Mammary epithelial cell (primary cell): ENCODE data around the gene WSCD1.

Experiments used
- CTCF ChIP-seq, 2 donors: IDR thresholded peaks in 1 of 2; conservative IDR thresholded peaks in 1 of 2; 2 replicates each; pipeline ENCODE4 v1.5.1; 2011 to 2012; ENCODE audit warnings: inconsistent platforms in 2 of 2, low read length in 2 of 2, mild to moderate bottlenecking in 2 of 2, control low read depth in 1 of 2, low read depth in 1 of 2; ENCODE audit not compliant: insufficient read depth in 1 of 2; ENCODE audit errors: extremely low read depth in 1 of 2
- EZH2 ChIP-seq: IDR thresholded peaks from 2 replicates; pipeline ENCODE4 v1.6.1; 2012; ENCODE audit warnings: low read length, inconsistent platforms, borderline replicate concordance

GRCh38 chr17:6045621-6046357, 24.4 kb upstream of the WSCD1 start:
- TF ChIP-seq CTCF (conservative IDR thresholded peaks at IDR 0.05 in 1 of 2, IDR thresholded peaks at IDR 0.05 in 1 of 2; ENCODE audit: extremely low read depth in 1 of 2, insufficient read depth in 1 of 2, low read depth in 1 of 2, low read length in 2 of 2) (peak in 1 of 2 donors; percentile 7), EZH2 (no peak)
